GM12874 (cell line): ENCODE results near the gene KMO.
A peak's percentile ranks its signal among the peaks of the same experiment; 100 is the strongest.

Source experiments
- CTCF ChIP-seq: IDR thresholded peaks from 2 replicates; pipeline ENCODE4 v1.5.1; 2011; ENCODE audit warnings: low read depth, mild to moderate bottlenecking, control low read depth, low read length, moderate library complexity; ENCODE audit not compliant: insufficient read depth

The KMO gene

GRCh38 chr1:241596633-241597032, 64.5 kb downstream of the KMO start:
- no peak for TF ChIP-seq CTCF

- no peak for TF ChIP-seq CTCF
These were observed 66.1 kb downstream of the KMO start for GRCh38 chr1:241598249-241598648.

- no peak for TF ChIP-seq CTCF
These were observed 68.3 kb downstream of the KMO start for GRCh38 chr1:241600496-241600901.

GRCh38 chr1:241603731-241604245, 71.6 kb downstream of the KMO start:
- no peak for TF ChIP-seq CTCF

GRCh38 chr1:241605146-241605805, 73.1 kb downstream of the KMO start:
- peak; percentile 24; the same call in 1 of the 2 replicates for TF ChIP-seq CTCF

- TF ChIP-seq CTCF, result no peak
These were observed 74.4 kb downstream of the KMO start for GRCh38 chr1:241606544-241606943.

GRCh38 chr1:241607497-241607896, 75.3 kb downstream of the KMO start:
- TF ChIP-seq CTCF, result no peak
